ENCODE data around the gene PDE4DIP.
"Not testable (repeated sequence)": the region's sequence is repeated elsewhere in the genome, so short reads cannot be mapped to it uniquely, and the experiment has no call there.

PDE4DIP gene

DNA sequence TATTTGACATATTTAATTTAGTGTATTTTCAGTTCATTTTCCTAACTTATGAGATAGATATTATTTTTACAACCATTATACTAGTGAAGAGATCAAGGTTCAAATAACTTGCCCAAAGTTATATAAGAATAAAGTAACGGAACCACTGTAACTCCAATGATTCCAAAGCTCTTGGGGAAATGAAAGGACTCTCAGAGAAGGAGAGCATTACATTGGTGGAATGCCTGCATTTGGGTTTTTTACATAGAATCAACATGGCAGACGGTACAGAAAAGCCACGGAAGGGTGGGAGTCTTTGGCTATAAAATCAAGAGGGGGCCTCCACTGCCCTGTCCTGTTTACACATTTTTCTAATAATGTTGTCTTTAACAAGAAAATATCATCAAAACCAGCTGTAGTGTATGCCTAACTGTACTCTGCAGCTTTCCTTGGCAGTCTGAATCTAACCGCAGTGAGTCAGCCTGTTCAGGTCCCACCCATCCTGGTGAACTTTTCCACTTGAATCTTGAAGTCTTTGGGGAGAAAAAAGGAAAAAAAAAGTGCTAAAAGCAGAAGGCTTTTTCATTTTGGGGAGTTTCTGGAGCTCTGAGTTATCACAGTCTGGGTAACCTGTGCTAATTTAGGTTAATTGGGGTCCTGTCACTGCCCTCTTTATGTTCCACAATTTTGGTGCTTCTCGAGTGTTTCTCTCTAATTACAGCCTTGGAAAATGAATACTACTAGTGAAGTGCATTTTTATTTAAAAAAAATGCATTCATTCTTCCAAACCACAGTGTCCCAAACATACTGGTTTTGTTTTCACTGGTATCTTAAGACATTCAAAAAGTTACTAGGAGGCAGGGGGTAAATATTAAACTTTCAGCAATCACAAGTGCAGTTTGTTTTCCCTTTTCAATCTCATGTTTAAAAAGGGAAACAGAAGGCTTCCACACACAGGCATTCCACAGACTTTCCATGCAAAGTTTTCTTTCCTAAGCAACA is 30.5 kb downstream of the PDE4DIP start:
- DNase-seq = not testable (repeated sequence)

DNA sequence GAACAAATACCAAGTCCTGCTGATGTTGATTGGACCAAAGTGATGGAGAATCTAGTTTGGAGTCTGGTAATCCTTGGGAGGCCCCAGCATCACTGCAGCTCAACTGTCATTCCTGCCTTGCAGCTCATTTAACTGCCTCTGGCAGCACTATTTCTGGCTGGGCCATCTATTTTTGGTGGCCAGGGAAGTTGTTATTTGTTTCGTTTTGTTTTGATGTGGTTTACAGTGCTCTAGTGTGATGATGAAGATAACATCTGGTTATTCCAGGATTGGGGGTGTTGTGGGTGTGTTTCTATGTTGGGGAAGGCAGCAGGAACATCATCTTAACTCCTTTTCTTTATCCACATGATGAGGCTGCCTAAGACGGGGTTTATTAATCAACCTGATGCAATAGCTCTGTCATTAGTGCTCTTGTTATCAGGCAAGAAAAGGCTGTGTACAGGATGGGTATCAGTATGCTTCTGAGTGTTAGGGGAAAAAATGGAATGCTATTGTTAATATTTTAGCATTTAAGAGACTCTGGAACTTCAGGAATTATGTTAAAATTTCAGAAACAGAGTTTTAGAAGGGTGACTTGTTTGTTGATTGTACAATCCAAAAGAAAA is 35.7 kb downstream of the PDE4DIP start:
- DNase-seq = not testable (repeated sequence)

DNA sequence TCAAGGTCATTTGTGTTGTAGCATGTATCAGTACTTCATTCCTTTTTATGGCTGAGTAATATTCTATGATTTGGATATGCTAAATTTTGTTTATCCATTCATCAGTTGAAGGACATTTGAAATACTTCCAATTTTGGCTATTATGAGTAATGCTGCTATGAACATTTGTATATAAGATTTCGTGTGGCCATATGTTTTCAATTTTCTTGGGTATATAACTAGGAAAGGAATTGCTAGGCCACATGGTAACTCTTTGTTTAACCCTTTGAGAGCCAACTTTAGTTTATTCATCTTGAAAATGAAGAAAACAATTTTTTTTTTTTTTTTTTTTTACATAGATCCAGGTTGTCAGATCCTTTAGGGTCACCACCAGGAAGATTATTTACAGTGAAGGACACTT is 37.0 kb downstream of the PDE4DIP start:
- DNase-seq = not testable (repeated sequence)

DNA sequence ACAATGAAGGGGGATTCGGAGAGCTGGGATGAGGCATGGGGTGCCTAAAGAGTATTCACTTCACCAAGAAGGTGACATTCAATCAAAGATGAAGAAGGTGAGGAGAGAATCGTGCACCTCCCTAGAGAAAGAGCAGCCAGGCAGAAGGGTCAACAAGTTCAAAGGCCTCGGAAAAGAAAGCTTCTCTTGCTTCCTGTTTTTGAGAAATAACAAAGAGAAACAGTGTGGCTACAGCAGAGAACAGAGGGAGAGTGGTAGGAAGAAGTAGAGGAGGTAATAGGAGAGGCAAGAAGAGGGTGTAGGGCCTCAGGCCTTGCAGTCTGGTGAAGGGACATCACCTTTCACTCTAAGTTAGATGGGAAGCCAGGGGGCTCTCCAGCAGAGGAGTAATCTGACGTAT is 41.0 kb downstream of the PDE4DIP start:
- DNase-seq = not testable (repeated sequence)

DNA sequence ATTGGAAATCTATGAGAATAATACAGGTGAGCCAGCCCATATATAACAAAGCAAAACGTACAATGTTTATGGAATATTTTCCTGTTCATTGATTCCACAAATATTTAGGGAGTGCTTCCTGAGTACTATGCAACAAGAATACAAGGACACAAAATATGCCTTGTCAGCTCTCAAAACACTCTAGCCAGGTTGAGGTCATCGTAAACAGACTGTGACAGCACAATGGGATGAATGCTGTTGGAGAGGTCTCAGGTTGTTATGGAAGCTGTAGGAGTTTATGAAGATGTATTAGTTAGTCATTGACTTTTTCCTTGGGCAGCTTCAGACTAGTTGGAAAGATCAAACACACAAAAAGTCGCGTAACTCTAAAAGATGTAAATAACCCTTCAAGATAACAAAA is 42.1 kb downstream of the PDE4DIP start:
- not testable (repeated sequence) for DNase-seq

DNA sequence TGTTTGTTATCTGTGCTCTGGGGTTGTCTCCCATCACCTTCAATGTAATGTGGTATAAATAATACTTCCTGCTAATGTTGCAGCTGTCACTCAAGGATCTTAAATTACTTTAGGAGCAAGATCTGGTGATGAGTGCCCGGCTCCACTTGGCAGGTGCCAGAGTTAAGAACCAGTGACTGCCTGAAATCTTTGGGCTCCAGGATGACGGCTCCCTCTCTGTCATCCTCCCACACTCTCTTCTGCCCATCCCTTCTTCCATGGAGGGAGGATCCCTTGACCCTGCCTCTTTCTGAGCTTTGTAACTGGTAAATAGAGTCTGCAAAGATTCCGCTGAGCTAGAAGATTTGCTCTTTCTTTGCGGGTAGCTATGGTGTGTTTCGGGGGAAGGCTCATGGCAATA is 44.4 kb downstream of the PDE4DIP start:
- DNase-seq = not testable (repeated sequence)

DNA sequence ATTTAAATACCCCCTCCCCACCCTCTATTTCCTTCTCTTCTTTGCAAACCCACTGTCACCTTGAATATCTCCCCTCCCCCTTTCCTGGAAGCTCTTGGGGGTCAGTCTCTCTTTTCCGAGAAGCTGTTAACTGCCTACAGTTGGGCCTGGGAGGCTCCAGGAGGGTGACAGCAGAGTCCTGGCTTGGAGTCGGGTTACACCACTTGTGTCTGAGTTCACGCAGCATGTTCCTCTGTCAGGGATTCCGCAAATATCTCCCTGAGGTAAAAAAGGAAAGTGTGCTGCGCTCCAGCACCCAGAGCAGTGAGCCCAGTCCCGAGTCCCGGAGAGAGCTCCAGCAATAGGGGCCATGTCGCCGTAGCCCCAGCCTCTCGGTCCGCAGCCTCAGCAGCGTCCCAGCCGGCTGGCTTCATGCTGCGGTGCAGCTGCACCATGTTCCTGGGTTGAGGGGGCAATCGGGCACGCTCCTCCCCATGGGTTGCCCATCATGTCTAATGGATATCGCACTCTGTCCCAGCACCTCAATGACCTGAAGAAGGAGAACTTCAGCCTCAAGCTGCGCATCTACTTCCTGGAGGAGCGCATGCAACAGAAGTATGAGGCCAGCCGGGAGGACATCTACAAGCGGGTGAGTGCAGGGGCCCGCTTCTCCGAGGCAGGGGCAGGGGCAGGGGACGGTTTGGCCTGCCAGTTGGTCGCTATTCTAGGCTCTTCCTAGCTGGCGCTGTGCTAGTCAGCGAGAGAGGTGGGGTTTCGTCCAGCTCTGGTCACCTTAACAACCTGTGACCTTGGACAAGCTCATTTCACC is 45.2 kb downstream of the PDE4DIP start:
- not testable (repeated sequence) for DNase-seq

DNA sequence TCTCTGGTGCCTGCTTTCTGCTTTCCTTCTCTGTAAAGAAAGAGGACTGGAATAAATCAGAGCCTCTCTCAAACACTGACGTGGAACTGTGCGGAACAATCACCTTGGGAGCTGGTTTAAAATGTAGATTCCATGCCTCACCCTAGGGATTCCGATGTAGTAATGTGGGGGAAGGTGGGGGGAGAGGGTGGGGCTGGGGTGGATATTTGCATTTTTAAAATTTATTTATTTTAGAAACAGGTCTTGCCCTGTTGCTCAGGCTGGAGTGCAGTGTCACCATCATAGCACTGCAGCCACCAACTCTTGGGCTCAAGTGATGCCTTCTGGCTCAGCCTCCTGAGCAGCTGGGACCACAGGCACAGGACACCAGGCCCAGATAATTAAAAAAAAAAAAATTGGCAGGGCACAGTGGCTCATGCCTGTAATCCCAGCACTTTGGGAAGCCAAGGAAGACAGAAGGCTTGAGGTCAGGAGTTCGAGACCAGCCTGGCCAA is 45.9 kb downstream of the PDE4DIP start:
- DNase-seq = not testable (repeated sequence)

DNA sequence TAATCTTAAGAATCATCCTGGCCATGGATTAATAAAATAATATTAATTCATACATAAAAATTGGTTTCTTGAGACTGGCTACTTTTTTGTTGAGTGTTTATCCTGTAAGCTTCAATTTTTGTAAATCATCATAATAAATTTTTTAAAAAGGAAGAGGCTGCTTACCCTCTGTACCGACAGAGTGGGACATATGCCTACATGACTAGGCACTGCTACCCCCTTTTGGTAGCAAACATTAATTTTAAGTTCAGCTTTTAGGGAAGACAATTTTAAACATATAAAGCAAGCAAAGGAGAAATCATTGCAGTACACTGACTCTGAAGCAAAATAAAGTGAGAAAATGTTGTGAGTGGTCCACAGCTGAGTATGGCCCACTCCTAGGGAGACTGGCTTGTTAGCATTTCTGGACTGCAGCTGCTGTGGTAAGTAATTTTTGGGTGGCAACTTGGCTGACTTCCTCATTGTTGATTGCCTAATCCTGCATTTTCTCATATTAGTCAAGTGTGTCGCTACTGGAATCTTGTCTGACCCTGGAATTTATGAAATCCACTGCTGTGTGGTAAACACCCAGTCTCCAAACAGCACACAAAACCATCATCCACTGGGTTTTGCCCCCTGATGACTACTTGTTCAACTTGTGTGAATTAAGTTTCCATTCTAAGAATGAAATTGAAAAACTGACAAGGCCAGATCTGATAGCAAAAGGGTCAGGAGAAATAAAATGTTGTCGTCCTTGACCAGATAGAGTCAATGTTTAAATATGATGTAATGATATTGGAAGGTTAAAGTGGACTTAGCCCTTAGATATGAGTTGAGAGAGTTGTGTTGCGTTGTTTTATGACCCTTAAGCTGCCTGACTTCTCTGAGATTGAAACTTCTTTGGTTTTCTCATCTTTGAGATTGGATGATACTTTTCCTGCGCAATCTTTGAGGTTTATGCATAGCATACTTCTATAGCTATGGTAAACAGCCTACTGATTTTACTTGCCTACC is 50.4 kb downstream of the PDE4DIP start:
- DNase-seq = not testable (repeated sequence)

DNA sequence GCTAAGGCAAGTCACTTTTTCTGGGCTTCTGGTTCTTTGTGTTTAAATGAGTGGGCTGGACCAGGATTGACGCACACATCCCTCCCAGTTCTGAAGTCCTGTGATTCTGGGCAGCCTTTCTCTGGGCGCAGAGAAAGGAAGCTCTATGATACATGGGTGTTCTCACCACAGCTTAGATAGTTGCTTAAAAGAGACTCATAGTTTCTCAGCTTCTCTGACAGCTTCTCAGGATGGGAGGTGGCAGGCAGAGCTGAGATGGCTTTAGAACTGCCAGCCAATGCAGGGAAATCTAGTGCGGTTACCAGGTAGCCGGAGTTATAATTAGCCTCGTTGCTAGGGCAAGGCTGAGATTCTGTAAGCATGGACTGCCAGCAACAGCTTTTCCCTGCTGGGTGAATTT is 55.8 kb downstream of the PDE4DIP start:
- not testable (repeated sequence) for DNase-seq

DNA sequence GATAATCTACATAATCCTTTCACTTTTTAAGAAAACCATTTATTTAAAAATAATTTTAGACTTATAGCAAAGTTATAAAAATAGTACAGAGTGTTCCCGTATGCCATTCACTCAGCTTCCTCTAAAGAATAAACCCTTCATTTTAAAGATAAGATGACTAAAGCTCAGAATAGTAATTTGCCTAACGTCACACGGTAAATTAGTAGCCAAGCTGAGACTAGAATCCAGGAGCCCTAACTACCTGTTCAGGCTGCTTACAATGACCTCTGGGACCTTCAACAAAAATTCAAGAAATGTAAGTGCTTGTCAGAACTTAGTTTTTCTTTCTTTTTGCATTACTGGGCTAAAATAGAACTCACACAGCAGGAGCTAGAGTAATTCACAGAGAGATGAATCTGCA is 56.5 kb downstream of the PDE4DIP start:
- DNase-seq = not testable (repeated sequence)

DNA sequence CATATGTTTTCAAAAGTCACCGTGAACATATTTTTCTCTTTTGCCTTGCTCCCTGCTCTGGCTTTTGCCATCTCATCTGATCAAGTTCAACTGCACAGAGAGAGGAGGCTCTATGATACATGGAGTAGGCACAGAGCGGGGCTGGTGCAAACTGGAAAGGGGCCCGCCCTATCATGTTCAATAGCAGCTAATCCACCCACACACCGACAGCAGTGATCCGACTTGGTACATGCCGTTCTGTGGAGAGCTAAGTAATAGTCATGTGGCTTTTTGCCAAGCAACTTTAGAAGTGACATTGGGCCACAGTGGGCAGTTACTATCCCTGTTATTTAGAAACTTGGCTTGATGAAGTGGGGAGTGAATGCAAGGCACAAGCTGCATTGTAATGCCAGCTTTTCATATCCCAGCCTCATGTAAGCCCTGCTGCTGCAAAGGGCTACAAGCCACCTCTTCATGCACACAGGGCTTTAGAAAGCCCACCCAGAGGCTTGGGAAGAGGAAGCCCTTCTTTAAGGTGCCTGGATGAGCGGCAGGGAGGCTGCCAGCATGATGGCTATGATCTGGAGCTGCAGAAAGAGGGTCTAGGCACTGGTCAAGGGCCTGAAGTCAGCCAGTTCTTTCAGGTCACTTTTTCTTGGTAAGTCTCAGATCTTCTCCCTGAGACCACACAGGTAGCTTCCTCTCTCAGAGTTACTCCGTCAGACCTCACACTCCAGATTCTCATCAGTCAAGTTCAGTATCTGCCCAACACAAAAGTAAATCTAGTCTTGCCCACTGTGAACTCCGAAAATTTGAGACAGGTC is 57.1 kb downstream of the PDE4DIP start:
- DNase-seq = not testable (repeated sequence)

DNA sequence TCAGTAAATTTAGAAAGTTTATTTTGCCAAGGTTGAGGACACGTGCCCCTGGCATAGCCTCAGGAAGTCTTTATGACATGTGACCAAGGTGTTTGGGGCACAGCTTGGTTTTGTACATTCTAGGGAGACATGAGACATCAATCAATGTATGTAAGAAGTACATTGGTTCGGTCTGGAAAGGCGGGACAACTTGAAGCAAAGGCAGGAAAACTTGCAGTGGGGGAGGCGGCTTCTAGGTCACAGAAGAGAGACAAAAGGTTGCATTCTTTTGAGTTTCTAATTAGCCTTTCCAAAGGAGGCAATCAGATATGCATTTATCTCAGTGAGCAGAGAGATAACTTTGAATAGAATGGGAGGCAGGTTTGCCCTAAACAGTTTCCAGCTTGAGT is 57.7 kb downstream of the PDE4DIP start:
- DNase-seq = not testable (repeated sequence)

DNA sequence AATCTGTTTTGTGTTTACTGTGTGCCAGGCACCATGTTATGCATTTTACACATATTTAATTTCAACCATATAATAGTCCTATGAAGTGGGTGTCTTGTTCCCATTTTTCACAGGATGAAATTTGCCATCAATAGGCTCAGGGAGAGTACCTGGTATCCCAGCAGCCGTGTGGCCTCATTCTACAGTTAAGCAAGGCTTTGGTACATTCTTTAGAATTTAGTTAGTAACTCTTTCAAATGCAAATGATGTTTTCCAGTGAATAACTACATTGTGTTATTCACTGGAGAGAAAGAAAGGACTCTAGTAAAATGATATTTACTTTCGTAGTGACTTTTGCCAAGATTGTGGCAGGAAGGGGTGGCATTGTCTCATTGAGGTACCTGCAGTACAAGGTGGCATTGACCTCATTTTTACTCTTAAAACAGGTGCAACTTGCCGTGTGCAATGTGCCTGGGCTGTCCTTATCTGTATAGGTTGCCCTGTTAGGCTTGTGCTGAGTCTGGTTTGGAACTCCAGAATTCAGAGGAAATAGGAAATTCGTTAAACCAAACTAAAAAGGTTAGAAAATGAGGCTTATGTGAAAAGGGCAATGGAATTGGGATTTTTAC is 65.1 kb downstream of the PDE4DIP start:
- not testable (repeated sequence) for DNase-seq

DNA sequence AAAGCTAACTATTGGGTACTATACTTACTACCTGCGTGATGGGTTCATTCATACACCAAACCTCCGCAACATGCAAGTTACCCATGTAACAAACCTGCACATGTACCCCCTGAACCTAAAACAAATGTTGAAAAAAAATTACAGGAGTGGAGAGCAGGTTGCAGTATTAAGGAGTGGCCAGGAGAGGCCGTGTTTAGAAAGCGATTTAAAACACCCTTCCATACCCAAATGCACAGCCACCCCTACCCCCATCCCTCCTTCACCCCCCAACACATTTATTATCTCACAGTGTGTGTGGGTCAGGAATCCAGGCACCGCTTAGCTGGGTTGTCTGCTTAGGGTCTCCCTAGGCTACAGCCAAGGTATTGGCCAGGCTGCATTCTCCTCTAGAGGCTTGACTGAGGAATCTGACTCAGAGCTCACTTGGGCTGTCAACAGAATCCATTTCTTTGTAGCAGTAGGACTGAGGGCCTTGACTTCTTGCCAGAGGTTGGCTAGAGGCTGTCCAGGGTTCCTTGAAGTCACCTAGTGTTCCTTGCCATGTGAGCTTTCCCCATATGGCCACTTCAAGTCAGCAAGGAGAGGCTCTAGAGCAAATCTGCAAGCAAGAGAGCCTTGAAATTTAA is 67.2 kb downstream of the PDE4DIP start:
- DNase-seq = not testable (repeated sequence)

DNA sequence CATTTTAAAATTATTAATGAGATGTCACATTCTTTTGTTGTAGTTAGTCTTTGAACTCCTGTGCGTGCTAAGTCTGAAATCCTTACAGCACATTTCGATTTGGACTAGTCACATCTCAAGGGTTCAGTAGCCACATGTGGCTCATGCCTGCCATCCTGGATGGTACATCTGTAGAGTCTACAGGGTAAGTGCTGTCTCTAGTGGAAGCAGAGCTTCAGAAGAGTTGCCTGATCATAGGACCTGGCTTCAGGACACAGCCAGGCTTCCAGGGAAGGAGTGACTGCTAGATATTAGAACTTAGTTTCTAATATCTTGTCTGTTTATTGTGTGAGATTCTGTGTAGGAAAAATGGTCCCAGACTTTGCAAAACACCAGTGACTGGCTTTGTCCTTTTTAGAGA is 72.0 kb downstream of the PDE4DIP start:
- not testable (repeated sequence) for DNase-seq

DNA sequence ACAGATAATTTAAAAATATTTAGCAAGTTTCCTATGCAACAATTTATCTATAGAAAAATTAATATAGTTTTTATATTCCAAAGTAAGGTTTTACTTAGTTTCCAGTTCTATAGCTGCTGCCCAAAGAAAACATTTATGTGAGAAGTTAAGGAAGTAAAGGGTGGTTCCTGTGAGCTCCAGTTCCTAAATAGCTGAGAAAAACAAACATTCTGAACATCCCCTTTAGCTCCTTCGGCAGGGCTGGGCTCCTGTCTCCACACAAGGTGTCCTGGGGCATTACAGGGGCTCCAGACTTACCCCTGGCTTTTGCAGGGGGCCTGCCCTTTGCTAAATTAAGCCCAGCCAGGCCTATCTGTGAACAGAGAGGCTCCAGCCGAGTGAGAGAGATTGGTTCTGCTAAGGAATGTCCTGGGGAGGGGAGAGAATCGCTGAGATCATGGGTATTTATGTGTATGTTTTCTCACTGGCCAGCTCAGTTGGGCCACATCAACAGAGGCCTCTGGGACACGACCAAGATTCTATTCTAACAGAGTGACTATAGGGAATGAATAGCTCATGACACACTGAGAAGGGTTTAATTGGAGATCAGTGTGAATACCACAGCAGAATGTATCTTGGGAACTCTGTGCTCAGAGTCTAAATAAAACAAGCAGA is 72.6 kb downstream of the PDE4DIP start:
- DNase-seq = not testable (repeated sequence)

DNA sequence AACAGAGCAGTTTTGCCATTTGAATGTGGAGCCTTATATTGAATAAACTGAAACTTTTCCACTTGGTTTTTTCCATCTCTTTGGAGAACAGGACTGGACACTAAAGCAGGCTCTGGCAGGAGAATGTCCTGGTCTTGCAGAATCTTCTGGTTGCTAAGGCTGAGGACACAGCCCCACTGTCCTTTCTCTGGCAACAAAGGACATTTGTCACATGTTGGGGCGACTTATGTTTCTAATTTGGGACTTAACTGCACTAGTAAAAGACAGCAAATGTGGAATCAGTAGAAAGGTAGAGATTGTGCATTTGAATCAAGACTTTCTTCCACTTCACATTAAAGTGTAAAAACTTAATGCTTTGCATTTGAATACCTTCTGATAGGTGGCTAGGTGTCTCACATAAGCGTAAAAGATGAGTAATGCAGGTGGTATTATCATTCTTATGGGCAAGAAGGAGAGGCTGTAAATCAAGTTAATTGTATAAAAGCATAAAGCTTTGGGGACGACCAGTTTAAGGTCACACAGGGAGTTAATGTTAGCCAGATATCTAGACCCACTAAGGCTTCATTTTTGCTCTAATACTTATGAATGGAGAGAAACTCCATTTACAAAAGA is 74.7 kb downstream of the PDE4DIP start:
- not testable (repeated sequence) for DNase-seq

DNA sequence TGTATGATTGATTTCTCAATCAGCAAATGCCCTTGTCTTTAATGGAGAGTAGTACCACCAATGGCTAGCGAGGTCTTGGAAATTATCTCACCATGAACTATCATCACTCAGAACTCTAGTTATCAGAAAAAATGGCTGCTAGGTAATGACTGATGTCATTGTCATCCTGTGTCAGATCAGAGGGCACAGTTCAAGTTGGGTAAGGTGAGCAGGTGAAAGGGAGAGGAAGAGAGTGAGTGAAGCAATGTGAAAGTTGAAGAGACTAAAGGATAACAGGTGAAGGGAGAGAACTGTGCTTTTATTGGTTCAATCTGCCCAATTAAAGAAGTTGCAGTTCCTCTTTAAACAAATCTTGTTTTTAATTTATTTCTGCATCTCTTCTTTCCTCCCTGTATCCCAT is 76.8 kb downstream of the PDE4DIP start:
- not testable (repeated sequence) for DNase-seq

Data from CD4-positive, alpha-beta T cell treated with Interleukin-17A for 4 hours (primary cell).